ENCODE measurements around the gene ETS2.
A peak's percentile ranks its signal among the peaks of the same experiment; 100 is the strongest.
"Not testable (repeated sequence)": the region's sequence is repeated elsewhere in the genome, so short reads cannot be mapped to it uniquely, and the experiment has no call there.

ETS2 gene

DNA sequence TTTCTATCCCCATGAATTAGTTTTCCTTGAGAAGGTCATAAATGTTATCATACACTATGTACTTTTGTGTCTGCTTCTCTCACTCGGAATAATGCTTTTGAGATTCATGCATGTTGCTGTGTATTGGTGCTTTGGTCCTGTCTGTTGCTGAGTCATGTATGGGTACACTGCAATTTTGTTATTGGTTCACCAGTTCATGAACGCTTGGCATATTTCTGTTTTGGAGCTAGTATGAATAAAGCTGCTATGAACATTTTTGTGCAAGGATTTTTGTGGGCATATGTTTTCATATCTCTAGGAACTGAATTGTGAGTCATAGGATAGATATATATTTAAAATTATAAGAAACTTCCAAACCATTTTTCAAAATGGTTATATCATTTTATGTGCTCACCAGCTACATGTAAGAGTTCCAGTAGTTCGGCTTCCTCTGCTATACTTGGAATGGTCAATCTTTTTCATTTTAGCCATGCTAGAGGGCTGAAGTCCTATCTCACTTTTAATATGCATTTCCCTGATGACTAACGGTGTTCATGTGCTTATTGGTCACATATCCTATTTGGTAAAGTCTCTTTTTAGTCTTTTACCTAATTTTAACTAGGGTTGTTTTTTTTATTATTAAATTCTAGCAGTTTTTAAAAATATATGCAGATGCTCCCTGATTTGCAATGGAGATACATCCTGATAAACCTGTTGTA, 38.2 kb downstream of the ETS2 start:
- H3K27ac Mint-ChIP-seq: no peak overlapping the region
- peaks cover 27% of the 10 kb centered on the region for H3K27me3 Mint-ChIP-seq

DNA sequence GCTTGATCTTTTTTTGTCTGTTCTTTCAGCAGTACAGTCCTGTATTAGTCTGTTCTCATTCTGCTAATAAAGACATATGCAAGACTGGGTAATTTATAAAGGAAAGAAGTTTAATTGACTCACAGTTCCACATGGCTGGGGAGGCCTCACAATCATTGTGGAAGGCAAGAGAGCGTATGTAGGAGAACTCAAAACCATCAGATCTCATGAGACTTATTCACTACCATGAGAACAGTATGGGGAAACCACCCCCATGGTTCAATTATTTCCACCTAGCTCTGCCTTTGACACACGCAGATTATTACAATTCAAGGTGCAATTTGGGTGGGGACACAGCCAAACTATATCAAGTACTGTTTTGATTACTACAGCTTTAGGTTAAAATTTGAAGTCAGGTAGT, 39.6 kb downstream of the ETS2 start:
- not testable (repeated sequence) for H3K4me3 Mint-ChIP-seq, H3K27ac Mint-ChIP-seq, H3K4me1 Mint-ChIP-seq, H3K9me3 Mint-ChIP-seq, H3K36me3 Mint-ChIP-seq, ATAC-seq
- H3K27me3 Mint-ChIP-seq: peaks cover 37% of the 10 kb centered on the region

More for the DNA sequence above, 38.2 kb downstream of the ETS2 start:
- no peaks in the 10 kb centered on the region for H3K9me3 Mint-ChIP-seq
- ATAC-seq: no peak
- H3K4me1 Mint-ChIP-seq: peaks cover 5% of the 10 kb centered on the region
- no peak overlapping the region for H3K4me3 Mint-ChIP-seq
- no peaks in the 10 kb centered on the region for H3K36me3 Mint-ChIP-seq

- Mint-ChIP-seq H3K27me3 (peaks cover 42% of the 10 kb centered on the region), H3K27ac (no peak overlapping the region), H3K36me3 (no peaks in the 10 kb centered on the region), H3K4me1 (peaks cover 5% of the 10 kb centered on the region), H3K9me3 (no peaks in the 10 kb centered on the region), H3K4me3 (no peak overlapping the region)
- ATAC-seq: no peak
Measured at GRCh38 chr21:38847556-38847955, 41.8 kb downstream of the ETS2 start.

DNA sequence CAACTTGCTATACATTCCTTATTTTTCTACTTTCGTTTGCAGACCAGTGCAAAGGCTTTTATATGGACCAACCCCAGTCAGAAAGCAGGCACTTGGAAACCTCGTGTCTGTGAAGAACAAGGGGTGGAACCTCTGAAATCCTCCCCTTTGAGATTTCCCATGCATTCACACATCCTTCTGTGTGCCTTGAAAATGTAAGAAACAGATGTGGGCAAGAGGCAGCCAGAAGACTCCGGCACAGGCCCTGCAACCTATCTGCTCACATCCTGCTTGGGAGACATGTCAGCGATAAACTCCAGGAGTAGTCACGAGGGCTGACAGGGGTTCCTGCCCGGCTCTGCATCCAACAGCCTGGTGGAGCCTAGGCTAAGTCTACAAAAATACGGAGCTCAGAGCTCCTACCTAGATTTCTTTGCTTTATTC, 42.5 kb downstream of the ETS2 start:
- no peak for ATAC-seq
- Mint-ChIP-seq H3K36me3 (no peaks in the 10 kb centered on the region), H3K4me3 (no peak overlapping the region), H3K27ac (no peak overlapping the region), H3K27me3 (peaks cover 49% of the 10 kb centered on the region), H3K9me3 (no peaks in the 10 kb centered on the region), H3K4me1 (peaks cover 5% of the 10 kb centered on the region)

DNA sequence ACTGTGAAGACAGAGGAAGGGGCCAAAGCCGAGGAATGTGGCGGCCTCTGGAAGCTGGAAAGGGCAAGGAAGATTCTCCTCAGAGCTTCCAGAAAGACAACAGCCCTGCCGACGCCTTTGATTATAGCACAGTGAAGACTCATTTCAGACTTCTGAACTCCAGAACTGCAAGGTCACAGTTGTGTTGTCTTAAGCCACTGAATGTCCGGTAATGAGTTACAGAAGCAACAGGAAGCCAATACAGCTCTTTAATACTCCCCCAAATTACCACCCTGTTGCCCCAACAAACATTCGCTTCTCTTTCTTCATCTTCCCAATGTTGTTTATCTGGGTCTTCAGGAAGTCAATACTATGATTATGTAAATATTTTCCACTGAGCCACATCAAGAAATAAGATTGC, 44.0 kb downstream of the ETS2 start:
- Mint-ChIP-seq H3K4me1 (peaks cover 11% of the 10 kb centered on the region), H3K27ac (no peak overlapping the region), H3K27me3 (peaks cover 64% of the 10 kb centered on the region), H3K36me3 (no peaks in the 10 kb centered on the region), H3K9me3 (no peaks in the 10 kb centered on the region), H3K4me3 (no peak overlapping the region)
- no peak for ATAC-seq

- Mint-ChIP-seq H3K4me3 (no peak overlapping the region), H3K36me3 (no peaks in the 10 kb centered on the region), H3K27me3 (peaks cover 70% of the 10 kb centered on the region), H3K27ac (no peak overlapping the region), H3K4me1 (peaks cover 7% of the 10 kb centered on the region), H3K9me3 (no peaks in the 10 kb centered on the region)
- ATAC-seq: no peak
Measured at GRCh38 chr21:38850277-38850951, 44.7 kb downstream of the ETS2 start.

DNA sequence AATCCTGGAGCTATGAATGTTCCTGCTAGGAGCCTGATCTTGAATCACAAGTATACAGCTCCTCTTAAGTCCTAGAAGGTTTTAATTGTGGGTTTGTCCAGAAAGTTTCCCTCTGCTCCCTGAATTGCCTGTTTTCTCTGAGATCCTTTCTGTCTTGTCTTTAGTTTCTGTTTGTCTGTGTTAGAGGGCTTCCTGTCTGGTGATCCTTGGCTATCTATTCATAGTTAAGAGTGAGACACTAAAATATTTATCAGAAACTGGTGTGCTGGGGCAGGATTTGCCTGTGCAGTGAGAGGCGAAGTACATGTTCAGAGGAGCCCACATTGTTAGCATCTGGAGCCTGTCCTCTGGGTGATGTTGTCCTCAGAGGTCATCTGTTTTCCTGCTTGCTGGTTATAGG, 45.4 kb downstream of the ETS2 start:
- peaks cover 6% of the 10 kb centered on the region for H3K4me1 Mint-ChIP-seq
- no peak overlapping the region for H3K27ac Mint-ChIP-seq
- no peak for ATAC-seq
- H3K36me3 Mint-ChIP-seq: no peaks in the 10 kb centered on the region
- peaks cover 77% of the 10 kb centered on the region for H3K27me3 Mint-ChIP-seq
- H3K9me3 Mint-ChIP-seq: peaks cover 3% of the 10 kb centered on the region
- H3K4me3 Mint-ChIP-seq: no peak overlapping the region

GRCh38 chr21:38852278-38852677, 46.5 kb downstream of the ETS2 start:
- no peak overlapping the region for H3K4me3 Mint-ChIP-seq
- no peak for ATAC-seq
- peaks cover 3% of the 10 kb centered on the region for H3K9me3 Mint-ChIP-seq
- H3K27ac Mint-ChIP-seq: no peak overlapping the region
- H3K4me1 Mint-ChIP-seq: peaks cover 6% of the 10 kb centered on the region
- peaks cover 84% of the 10 kb centered on the region for H3K27me3 Mint-ChIP-seq
- H3K36me3 Mint-ChIP-seq: no peaks in the 10 kb centered on the region

DNA sequence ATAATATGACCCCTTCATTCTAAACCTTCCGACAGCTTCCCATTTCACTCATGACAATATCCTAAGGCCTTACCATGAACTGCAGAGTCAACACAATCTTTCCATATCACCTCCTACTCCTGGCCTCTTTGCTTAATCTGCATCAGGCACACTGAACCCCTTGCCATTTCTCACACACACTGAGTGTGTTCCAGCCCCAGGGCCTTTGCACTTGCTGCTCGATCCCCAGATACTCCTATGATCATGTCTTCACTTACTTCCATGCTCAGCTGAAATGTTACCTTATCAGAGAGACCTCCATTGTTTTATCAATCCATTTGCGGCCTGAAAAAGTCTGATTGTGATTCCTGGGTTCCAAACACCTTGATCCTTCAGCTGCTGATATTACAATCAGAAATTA, 47.0 kb downstream of the ETS2 start:
- ATAC-seq: no peak
- peaks cover 6% of the 10 kb centered on the region for H3K4me1 Mint-ChIP-seq
- H3K27ac Mint-ChIP-seq: no peak overlapping the region
- H3K27me3 Mint-ChIP-seq: peaks cover 88% of the 10 kb centered on the region
- no peak overlapping the region for H3K4me3 Mint-ChIP-seq
- peaks cover 3% of the 10 kb centered on the region for H3K9me3 Mint-ChIP-seq
- H3K36me3 Mint-ChIP-seq: no peaks in the 10 kb centered on the region

DNA sequence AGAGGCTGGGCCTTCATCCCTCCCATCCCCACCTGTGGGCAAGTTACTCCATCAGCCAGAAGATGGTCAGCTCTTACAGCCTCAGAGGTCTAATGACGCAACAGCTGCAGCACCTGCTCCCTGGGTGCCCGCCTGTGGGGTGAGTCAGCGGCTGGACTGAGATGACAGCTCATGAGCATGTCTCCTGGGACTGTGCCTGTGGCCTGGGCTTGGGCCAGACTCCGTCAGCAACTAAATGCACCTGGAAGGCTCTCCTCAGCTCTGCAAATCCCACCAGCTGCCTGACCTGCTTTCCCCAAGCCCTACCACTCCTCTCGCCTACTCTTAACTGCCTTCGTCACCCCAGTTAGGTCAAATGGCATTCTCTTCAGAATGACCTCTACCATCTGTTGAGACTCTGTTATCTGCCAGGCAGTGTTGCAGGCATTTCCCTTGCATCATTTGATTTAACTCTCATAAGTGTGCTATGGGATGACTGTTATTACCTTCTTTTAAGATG, 47.7 kb downstream of the ETS2 start:
- Mint-ChIP-seq H3K4me1 (peaks cover 6% of the 10 kb centered on the region), H3K27me3 (peaks cover 94% of the 10 kb centered on the region), H3K9me3 (peaks cover 3% of the 10 kb centered on the region), H3K4me3 (no peak overlapping the region), H3K27ac (no peak overlapping the region), H3K36me3 (no peaks in the 10 kb centered on the region)
- ATAC-seq: peak; percentile 84

GRCh38 chr21:38857152-38857825, 51.6 kb downstream of the ETS2 start:
- peaks cover 85% of the 10 kb centered on the region for H3K27me3 Mint-ChIP-seq
- no peak overlapping the region for H3K4me3 Mint-ChIP-seq
- no peak overlapping the region for H3K27ac Mint-ChIP-seq
- ATAC-seq: no peak
- peaks cover 3% of the 10 kb centered on the region for H3K9me3 Mint-ChIP-seq
- H3K36me3 Mint-ChIP-seq: no peaks in the 10 kb centered on the region
- peaks cover 16% of the 10 kb centered on the region for H3K4me1 Mint-ChIP-seq

GRCh38 chr21:38858026-38858811, 52.5 kb downstream of the ETS2 start:
- ATAC-seq: no peak
- Mint-ChIP-seq H3K4me3 (no peak overlapping the region), H3K36me3 (no peaks in the 10 kb centered on the region), H3K9me3 (peaks cover 3% of the 10 kb centered on the region), H3K27me3 (peaks cover 81% of the 10 kb centered on the region), H3K4me1 (peaks cover 23% of the 10 kb centered on the region), H3K27ac (no peak overlapping the region)

DNA sequence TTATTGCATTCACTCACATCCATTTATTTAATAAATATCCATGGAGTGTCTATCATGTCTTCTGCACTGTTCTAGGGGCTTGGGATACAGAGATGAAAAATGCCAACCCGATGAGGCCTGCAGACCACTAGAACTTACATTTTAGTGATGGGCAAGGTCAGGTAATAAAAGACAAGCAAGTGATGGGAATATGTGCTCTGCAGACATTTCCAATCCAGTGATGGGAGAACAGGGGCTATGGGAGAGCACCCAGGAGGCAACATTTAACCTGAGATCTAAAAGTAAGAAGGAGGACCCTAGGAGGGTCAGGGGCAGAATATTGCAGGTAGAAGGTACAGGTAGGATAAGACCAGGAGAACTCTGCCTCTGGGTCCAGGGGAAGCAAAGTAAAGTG, 53.1 kb downstream of the ETS2 start:
- H3K27ac Mint-ChIP-seq: no peak overlapping the region
- H3K36me3 Mint-ChIP-seq: no peaks in the 10 kb centered on the region
- no peak for ATAC-seq
- H3K4me3 Mint-ChIP-seq: no peak overlapping the region
- H3K4me1 Mint-ChIP-seq: peaks cover 22% of the 10 kb centered on the region
- peaks cover 3% of the 10 kb centered on the region for H3K9me3 Mint-ChIP-seq
- H3K27me3 Mint-ChIP-seq: peaks cover 81% of the 10 kb centered on the region

DNA sequence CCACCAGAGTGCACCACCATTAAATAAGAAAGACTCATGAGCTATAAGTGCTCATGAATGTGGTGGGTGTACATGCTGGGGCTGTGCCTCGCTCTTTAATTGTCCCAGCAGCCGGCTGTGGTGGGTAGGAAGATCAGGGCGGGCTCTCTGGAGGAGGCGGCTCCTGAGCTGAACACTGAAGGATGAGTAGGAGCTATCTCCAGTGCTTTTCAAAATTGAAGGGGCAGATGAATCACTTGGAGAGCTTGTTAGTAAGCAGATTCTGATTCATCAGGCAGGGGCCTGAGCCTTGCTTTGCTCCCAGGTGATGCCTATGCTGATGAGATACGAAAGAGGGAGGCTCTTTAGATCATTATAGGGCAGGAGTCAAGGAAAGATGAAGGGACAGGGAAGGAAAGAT, 54.1 kb downstream of the ETS2 start:
- Mint-ChIP-seq H3K4me3 (no peak overlapping the region), H3K4me1 (peaks cover 21% of the 10 kb centered on the region), H3K27ac (no peak overlapping the region), H3K36me3 (no peaks in the 10 kb centered on the region), H3K9me3 (peaks cover 3% of the 10 kb centered on the region), H3K27me3 (peaks cover 81% of the 10 kb centered on the region)
- ATAC-seq: no peak

GRCh38 chr21:38861056-38861455, 55.3 kb downstream of the ETS2 start:
- peaks cover 82% of the 10 kb centered on the region for H3K27me3 Mint-ChIP-seq
- H3K9me3 Mint-ChIP-seq: no peaks in the 10 kb centered on the region
- H3K4me3 Mint-ChIP-seq: no peak overlapping the region
- ATAC-seq: no peak
- H3K36me3 Mint-ChIP-seq: no peaks in the 10 kb centered on the region
- peaks cover 21% of the 10 kb centered on the region for H3K4me1 Mint-ChIP-seq
- H3K27ac Mint-ChIP-seq: no peak overlapping the region

Data from stimulated activated memory B cell treated with anti-CD40 and anti-IgM and Interleukin-4, amounts not matched to agents 10 μg/mL and 1 μg/mL and 100 μg/mL, for 72 hours (primary cell).